HCT116 (cell line): ENCODE measurements around the gene NR1D2. TPM values are rescaled to one million over a fixed set of nuclear protein-coding genes. Genes with fewer than 3 reads are reported as not detected.

ENCODE experiments used
- ATAC-seq: fragments of 200-7000 bp; cut with Tn5 transposase; 2 replicates; pipeline ENCODE4 v1.9.1; 2020; ENCODE audit warnings: mild to moderate bottlenecking, moderate library complexity
- Bru-seq: library from RNA; stranded (reverse); fragments of 400-500 nt; gene quantifications from one replicate; lab custom pipeline; 2021; lab: Mats Ljungman, UMichigan
- BruChase-seq, 2 experiments: library from RNA; stranded (reverse); fragments of 400-500 nt; gene quantifications; one replicate each; lab custom pipeline; 2021; lab: Mats Ljungman, UMichigan
- BruUV-seq: library from RNA; stranded (reverse); fragments of 400-500 nt; replicated peaks from 2 replicates; lab custom pipeline; 2021; lab: Mats Ljungman, UMichigan
- CTCF ChIA-PET: fragments of 300-600 bp; sonication (Branson Sonifier 250); formaldehyde crosslinking; loops from one replicate; lab custom pipeline; 2021; ENCODE audit warnings: antibody characterized with exemption; lab: Charles Lee
- POLR2A ChIA-PET: fragments of 300-600, 350-600 bp; sonication (Branson Sonifier 250); formaldehyde crosslinking; loops from one replicate; lab custom pipeline; 2021; ENCODE audit warnings: antibody characterized with exemption; lab: Charles Lee
- RAD21 ChIA-PET, 2 experiments: fragments of 300-600 bp; sonication (Branson Sonifier 250); formaldehyde crosslinking; loops; one replicate each; lab custom pipeline; 2023; ENCODE audit warnings: low total read pairs in 2 of 2; ENCODE audit not compliant: uncharacterized antibody in 2 of 2, unreplicated experiment in 2 of 2, low non-redundant PET in 1 of 2; lab: Charles Lee
- DNase-seq: peaks from one replicate; pipeline ENCODE4 v3.0.0-alpha.2; 2010; ENCODE audit warnings: low read depth, low spot score
- H2AFZ ChIP-seq: fragments of 200-600 bp; shearing (Covaris generic), sonication (generic); 2 replicates; pipeline ENCODE4 v1.6.1; 2017; ENCODE audit warnings: low read depth, mixed run types, mixed read lengths, antibody characterized with exemption, low read length; ENCODE audit not compliant: poor library complexity, severe bottlenecking
- H3K27ac ChIP-seq: 2 replicates; pipeline ENCODE4 v1.5.1; 2012; ENCODE audit warnings: low read depth, low read length
- H3K27me3 ChIP-seq: fragments of 200-600 bp; sonication (generic); 2 replicates; pipeline ENCODE4 v1.6.1; 2016; ENCODE audit warnings: mixed run types, low read length, mixed read lengths; ENCODE audit not compliant: insufficient read depth
- H3K36me3 ChIP-seq, 2 experiments: fragments of 200-500 bp in 1 of 2; fragments of 200-600 bp in 1 of 2; sonication (Bioruptor generic) in 1 of 2; sonication (generic) in 1 of 2; 2 replicates each; pipeline versions ENCODE4 v1.5.1 to v1.6.1; 2014 to 2016; ENCODE audit warnings: low read length in 2 of 2, inconsistent platforms in 1 of 2, mixed read lengths in 1 of 2, mixed run types in 1 of 2; ENCODE audit not compliant: insufficient read depth in 2 of 2, control insufficient read depth in 1 of 2
- H3K4me1 ChIP-seq, 2 experiments: fragments of 200-600 bp in 1 of 2; sonication (generic) in 1 of 2; 2 replicates each; pipeline versions ENCODE4 v1.5.1 to v1.6.1; 2012 to 2017; ENCODE audit warnings: low read length in 2 of 2, inconsistent platforms in 1 of 2, mild to moderate bottlenecking in 1 of 2, mixed read lengths in 1 of 2, mixed run types in 1 of 2, moderate library complexity in 1 of 2; ENCODE audit not compliant: insufficient read depth in 2 of 2, control insufficient read depth in 1 of 2
- H3K4me2 ChIP-seq: fragments of 200-600 bp; sonication (generic); 2 replicates; pipeline ENCODE4 v1.6.1; 2017; ENCODE audit warnings: mixed run types, low read length, mixed read lengths
- H3K4me3 ChIP-seq, 2 experiments: fragments of 200-600 bp in 1 of 2; sonication (generic) in 1 of 2; replicated peaks in 1 of 2; 2 replicates each; pipeline ENCODE4 v1.5.1; 2011 to 2016; ENCODE audit warnings: low read length in 2 of 2, control low read depth in 1 of 2, low read depth in 1 of 2, mild to moderate bottlenecking in 1 of 2, mixed read lengths in 1 of 2, mixed run types in 1 of 2
- H3K79me2 ChIP-seq: fragments of 200-600 bp; sonication (generic); 2 replicates; pipeline ENCODE4 v1.6.1; 2017; ENCODE audit warnings: mild to moderate bottlenecking, mixed run types, low read length, moderate library complexity, mixed read lengths; ENCODE audit not compliant: insufficient read depth
- H3K9ac ChIP-seq: fragments of 200-600 bp; sonication (generic); 2 replicates; pipeline ENCODE4 v1.6.1; 2016; ENCODE audit warnings: low read length, mixed read lengths
- H3K9me2 ChIP-seq: fragments of 200-600 bp; sonication (generic), shearing (Covaris generic); 2 replicates; pipeline ENCODE4 v1.6.1; 2017; ENCODE audit warnings: mixed run types, mild to moderate bottlenecking, moderate library complexity; ENCODE audit not compliant: insufficient read depth
- H3K9me3 ChIP-seq, 2 experiments: fragments of 200-500 bp in 1 of 2; fragments of 200-600 bp in 1 of 2; sonication (Bioruptor generic) in 1 of 2; sonication (generic) in 1 of 2; 2 replicates each; pipeline ENCODE4 v1.6.1; 2014 to 2017; ENCODE audit warnings: low read length in 2 of 2, mixed read lengths in 2 of 2, inconsistent platforms in 1 of 2, low read depth in 1 of 2, mild to moderate bottlenecking in 1 of 2, mixed run types in 1 of 2, moderate library complexity in 1 of 2; ENCODE audit not compliant: control insufficient read depth in 1 of 2, insufficient read depth in 1 of 2
- H4K20me1 ChIP-seq: fragments of 200-600 bp; sonication (generic), shearing (Covaris generic); 2 replicates; pipeline ENCODE4 v1.6.1; 2017; ENCODE audit warnings: mixed run types, mild to moderate bottlenecking, moderate library complexity; ENCODE audit not compliant: insufficient read depth
- CBX3 ChIP-seq: IDR thresholded peaks from 2 replicates; pipeline ENCODE4 v1.6.1; 2012; ENCODE audit warnings: low read depth
- CTCF ChIP-seq, 3 experiments: fragments of 200-600 bp in 1 of 3; sonication (generic) in 1 of 3; IDR thresholded peaks in 2 of 3; conservative IDR thresholded peaks in 1 of 3; 2 replicates each; pipeline ENCODE4 v1.5.1; 2012 to 2017; ENCODE audit warnings: low read depth in 2 of 3, low read length in 2 of 3, antibody characterized with exemption in 1 of 3, borderline replicate concordance in 1 of 3, control low read depth in 1 of 3, mild to moderate bottlenecking in 1 of 3, mixed read lengths in 1 of 3, mixed run types in 1 of 3, moderate library complexity in 1 of 3; ENCODE audit not compliant: insufficient read depth in 1 of 3
- EGR1 ChIP-seq: IDR thresholded peaks from 2 replicates; pipeline ENCODE4 v1.6.1; 2012; ENCODE audit warnings: low read depth
- ELF1 ChIP-seq: IDR thresholded peaks from 2 replicates; pipeline ENCODE4 v1.6.1; 2012; ENCODE audit warnings: low read depth, borderline replicate concordance
- EZH2 ChIP-seq: fragments of 200-600 bp; sonication (generic); IDR thresholded peaks from 2 replicates; pipeline ENCODE4 v1.6.1; 2017; ENCODE audit warnings: antibody characterized with exemption, mixed run types
- EZH2phosphoT487 ChIP-seq: fragments of 200-600 bp; IDR thresholded peaks from 2 replicates; pipeline ENCODE4 v1.6.1; 2018; ENCODE audit warnings: antibody characterized with exemption, borderline replicate concordance
- FOSL1 ChIP-seq: IDR thresholded peaks from 2 replicates; pipeline ENCODE4 v1.6.1; 2012; ENCODE audit warnings: low read depth
- JUND ChIP-seq: IDR thresholded peaks from 2 replicates; pipeline ENCODE4 v1.6.1; 2012
- MAX ChIP-seq: IDR thresholded peaks from 2 replicates; pipeline ENCODE4 v1.6.1; 2012
- POLR2A ChIP-seq: IDR thresholded peaks from 2 replicates; pipeline ENCODE4 v1.7.0; 2011; ENCODE audit warnings: borderline replicate concordance; ENCODE audit not compliant: insufficient read depth, insufficient read length; ENCODE audit errors: extremely low read depth
- POLR2AphosphoS5 ChIP-seq: IDR thresholded peaks from 2 replicates; pipeline ENCODE4 v1.6.1; 2011; ENCODE audit warnings: mild to moderate bottlenecking, low read depth, low read length, moderate library complexity
- RAD21 ChIP-seq: IDR thresholded peaks from 2 replicates; pipeline ENCODE4 v1.6.1; 2012; ENCODE audit warnings: low read depth, mild to moderate bottlenecking
- REST ChIP-seq: IDR thresholded peaks from 2 replicates; pipeline ENCODE4 v1.6.1; 2012; ENCODE audit warnings: low read depth
- SIN3A ChIP-seq: IDR thresholded peaks from 2 replicates; pipeline ENCODE4 v1.6.1; 2012; ENCODE audit warnings: low read depth
- SP1 ChIP-seq: IDR thresholded peaks from 2 replicates; pipeline ENCODE4 v1.6.1; 2012; ENCODE audit warnings: low read depth
- SRF ChIP-seq: IDR thresholded peaks from 2 replicates; pipeline ENCODE4 v1.6.1; 2012; ENCODE audit warnings: low read depth
- YY1 ChIP-seq: IDR thresholded peaks from 2 replicates; pipeline ENCODE4 v1.6.1; 2011; ENCODE audit warnings: low read length, low read depth, moderate library complexity, mild to moderate bottlenecking; ENCODE audit not compliant: insufficient replicate concordance; ENCODE audit errors: extremely low read depth
- ZFX ChIP-seq: fragments of 450-650 bp; IDR thresholded peaks from 2 replicates; pipeline ENCODE4 v1.6.1; 2017
- ZNF274 ChIP-seq: fragments of 200-500 bp; sonication (Bioruptor generic); IDR thresholded peaks from 2 replicates; pipeline ENCODE4 v1.6.1; 2014; ENCODE audit warnings: mild to moderate bottlenecking, low read depth, low read length, inconsistent platforms
- intact Hi-C: fragments of 100-400 bp; cut with micrococcal nuclease; formaldehyde crosslinking; loops from 2 replicates; pipeline ENCODE4 v1.10.0; 2022
- long read RNA-seq: library from polyadenylated mRNA; unstranded; transcript quantifications from one replicate; pipeline ENCODE4 v2.0.0, GENCODE V29; 2021; ENCODE audit not compliant: unreplicated experiment
- polyA plus RNA-seq: library from polyadenylated mRNA; unstranded; fragments of >200 nt; gene quantifications from 2 replicates; pipeline ENCODE4 v1.2.1, GENCODE V29; 2012; ENCODE audit warnings: missing spikeins
- total RNA-seq: library from RNA; stranded (reverse); gene quantifications from one replicate; pipeline ENCODE4 v1.2.1, GENCODE V29; 2021; ENCODE audit not compliant: unreplicated experiment

NR1D2 gene
- total RNA-seq (60.9 TPM), Bru-seq, nascent RNA (percentile 97 among the genes with signal in this experiment), BruChase-seq, experiment 1, labeled RNA remaining after a 6-hour chase (percentile 98 among the genes with signal in this experiment), BruChase-seq, experiment 2, labeled RNA remaining after a 2-hour chase (percentile 98 among the genes with signal in this experiment)
- polyA plus RNA-seq, result 29.7 and 33.9 TPM in 2 replicates
- long read RNA-seq, full-length matches to known transcripts, result 103 of 141 reads
- long read RNA-seq, partial matches to known transcripts, result 15 of 141 reads
- long read RNA-seq, other reads (novel, unspliced or antisense), result 23 of 141 reads

- Histone ChIP-seq H2AFZ (no peak within 1 kb of the TSS), H3K9me2 (no peaks in the 10 kb centered on the region), H3K79me2 (peaks cover 40% of the 10 kb centered on the region), H4K20me1 (no peaks in the 10 kb centered on the region; the same call in 1 of the 2 replicates), H3K4me2 (peak within 1 kb of the TSS; percentile 96), H3K9me3 (no peaks in the 10 kb centered on the region), H3K27me3 (no peaks in the 10 kb centered on the region), H3K27ac (peak within 1 kb of the TSS; percentile 89), H3K4me3 (peak within 1 kb of the TSS; percentile 67 to 72), H3K36me3 (no peaks in the 10 kb centered on the region), H3K4me1 (peaks cover 43 to 50% of the 10 kb centered on the region in 2 experiments), H3K9ac (peak within 1 kb of the TSS; percentile 92)
- RAD21 ChIA-PET, result no interaction called here
- intact Hi-C loops, result loop anchor here (2.0 kb wide), 1 partner anchor 16 kb away; no protein-coding TSS in a partner anchor
- POLR2A ChIA-PET, result no interaction called here
- CTCF ChIA-PET, result no interaction called here
- DNase-seq (peak; percentile 44), ATAC-seq (peak; percentile 58)
- no TSS peak for BruUV-seq
- TF ChIP-seq JUND (no peak), ELF1 (no peak), EZH2 (no peak), POLR2AphosphoS5 (peak; percentile 80), CBX3 (no peak), SRF (no peak), ZFX (no peak), SIN3A (no peak), EZH2phosphoT487 (no peak), EGR1 (no peak), RAD21 (no peak), MAX (peak; percentile 58; the same call in 1 of the 2 replicates), CTCF (IDR thresholded peaks at IDR 0.05 in 2 of 3, conservative IDR thresholded peaks at IDR 0.05 in 1 of 3; ENCODE audit: borderline replicate concordance in 1 of 3, insufficient read depth in 1 of 3, low read depth in 2 of 3, low read length in 2 of 3) (no peak), YY1 (no peak), FOSL1 (no peak), ZNF274 (no peak), POLR2A (peak; percentile 16), SP1 (no peak), REST (no peak)
Observed at GRCh38 chr3:23944861-23945662, at the start of gene NR1D2. Gene NR1D2, plus strand, starts transcription at chr3:23945286. Its CDS starts 293 bp downstream, at chr3:23945579.
